GM19397 (cell line): Measurements from ENCODE around the gene DEPP1.

Experiments used
- ATAC-seq: cut with Tn5 transposase; IDR thresholded peaks from one replicate; pipeline ENCODE4 v1.9.1; 2021; ENCODE audit warnings: mild to moderate bottlenecking, moderate library complexity; ENCODE audit not compliant: unreplicated experiment

DEPP1 gene

DNA sequence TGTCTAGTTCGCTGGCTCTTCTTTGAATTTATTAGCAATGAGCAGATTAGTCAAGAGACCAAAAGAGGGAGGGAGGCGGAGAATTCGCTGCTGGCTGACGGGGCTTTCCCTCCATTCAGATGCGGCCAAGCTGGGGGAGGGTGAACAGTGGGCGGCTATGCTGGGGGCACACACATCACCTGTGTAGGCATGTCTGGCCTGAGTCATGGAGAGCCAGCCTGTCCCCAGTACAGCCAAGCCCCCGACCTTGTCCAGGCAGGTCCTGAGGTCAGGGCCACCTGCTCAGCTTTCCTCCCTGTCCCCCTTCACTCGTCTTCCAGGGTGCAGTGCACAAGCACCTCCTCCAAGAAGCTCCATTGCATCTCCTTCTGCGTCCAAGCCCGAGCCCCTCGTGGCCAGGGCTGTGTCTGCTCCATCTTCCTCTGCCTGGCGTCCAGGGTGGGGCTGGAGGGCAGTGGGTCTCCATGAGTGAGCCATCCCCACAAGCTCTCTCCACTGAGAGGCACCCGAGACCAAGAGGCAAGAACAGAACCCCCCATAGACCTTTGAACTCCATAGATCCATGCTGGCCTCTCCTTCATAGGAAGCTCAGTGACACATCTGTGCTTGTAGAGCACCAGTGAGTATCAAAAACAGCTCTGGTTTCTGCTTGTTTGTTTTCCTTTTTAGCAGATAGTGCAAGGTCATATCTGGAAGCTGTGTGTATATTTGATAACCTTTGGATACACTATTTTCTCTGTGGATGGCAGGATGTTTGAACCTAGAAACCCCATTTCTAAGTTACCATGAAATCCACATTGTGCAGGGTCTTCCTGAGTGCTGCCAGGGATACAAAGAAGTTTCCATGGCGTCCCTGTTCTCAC is 1.9 kb upstream of the DEPP1 start:
- ATAC-seq = no peak

DNA sequence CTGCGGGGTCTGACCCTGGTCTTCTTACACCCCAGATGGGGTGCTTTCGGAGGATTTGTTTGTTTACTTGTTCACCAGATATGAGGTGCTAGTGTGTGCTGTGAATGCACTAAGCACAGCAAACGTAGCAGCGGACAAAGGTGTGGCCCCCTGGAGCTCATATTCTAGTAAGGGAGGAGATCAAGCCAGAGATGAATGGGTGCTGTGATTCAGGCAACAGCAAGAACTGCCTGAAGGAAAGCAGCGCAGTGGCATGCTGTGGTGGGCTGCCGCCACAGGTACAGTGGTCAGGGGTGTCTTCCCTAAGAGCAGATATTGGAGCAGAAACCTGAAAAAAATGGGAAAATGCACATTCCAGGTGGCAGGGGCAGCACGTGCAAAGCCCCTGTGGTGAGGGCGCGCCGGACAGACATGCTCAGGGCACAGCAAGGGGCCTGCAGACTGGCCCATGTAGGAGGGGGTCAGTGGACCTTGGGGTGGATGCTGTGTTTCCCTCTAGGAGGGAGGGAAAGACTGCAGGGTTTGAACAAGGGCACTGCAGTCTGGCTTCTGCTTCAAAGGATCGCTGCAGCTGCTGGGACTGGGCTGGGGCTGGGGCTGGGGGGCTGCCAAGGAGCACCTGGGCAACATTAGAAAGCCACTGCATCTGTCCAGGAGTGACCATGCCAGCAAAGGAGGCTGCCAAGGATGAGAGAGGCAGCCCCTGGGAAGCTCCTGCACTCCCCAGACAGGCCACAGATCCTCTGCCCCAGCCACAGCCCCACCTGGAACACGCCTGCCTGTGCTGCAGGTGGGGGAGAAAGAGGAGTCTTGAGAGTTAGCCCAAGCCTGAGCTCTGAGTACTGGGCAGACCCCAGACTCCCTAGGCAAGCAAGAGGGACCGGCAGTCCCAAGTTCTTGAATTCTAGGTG is 927 bp upstream of the DEPP1 start:
- no peak for ATAC-seq

DNA sequence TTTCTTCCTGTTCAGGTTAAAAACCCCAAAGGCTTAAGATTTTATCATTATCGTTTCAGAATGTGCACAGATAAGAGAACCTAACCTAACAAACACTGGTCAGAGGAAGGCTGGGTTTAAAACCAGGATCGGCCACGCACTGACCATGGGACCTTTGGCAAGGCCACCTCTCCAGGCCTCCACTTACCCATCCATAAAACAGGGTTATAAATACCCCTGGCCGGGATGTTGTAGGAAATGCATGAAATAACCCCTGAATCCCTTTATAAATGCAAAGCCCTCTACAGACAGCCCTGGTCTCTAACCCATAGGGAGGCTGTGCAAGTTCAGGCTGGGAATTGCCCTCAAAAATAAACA is 418 bp downstream of the DEPP1 start:
- no peak for ATAC-seq

DNA sequence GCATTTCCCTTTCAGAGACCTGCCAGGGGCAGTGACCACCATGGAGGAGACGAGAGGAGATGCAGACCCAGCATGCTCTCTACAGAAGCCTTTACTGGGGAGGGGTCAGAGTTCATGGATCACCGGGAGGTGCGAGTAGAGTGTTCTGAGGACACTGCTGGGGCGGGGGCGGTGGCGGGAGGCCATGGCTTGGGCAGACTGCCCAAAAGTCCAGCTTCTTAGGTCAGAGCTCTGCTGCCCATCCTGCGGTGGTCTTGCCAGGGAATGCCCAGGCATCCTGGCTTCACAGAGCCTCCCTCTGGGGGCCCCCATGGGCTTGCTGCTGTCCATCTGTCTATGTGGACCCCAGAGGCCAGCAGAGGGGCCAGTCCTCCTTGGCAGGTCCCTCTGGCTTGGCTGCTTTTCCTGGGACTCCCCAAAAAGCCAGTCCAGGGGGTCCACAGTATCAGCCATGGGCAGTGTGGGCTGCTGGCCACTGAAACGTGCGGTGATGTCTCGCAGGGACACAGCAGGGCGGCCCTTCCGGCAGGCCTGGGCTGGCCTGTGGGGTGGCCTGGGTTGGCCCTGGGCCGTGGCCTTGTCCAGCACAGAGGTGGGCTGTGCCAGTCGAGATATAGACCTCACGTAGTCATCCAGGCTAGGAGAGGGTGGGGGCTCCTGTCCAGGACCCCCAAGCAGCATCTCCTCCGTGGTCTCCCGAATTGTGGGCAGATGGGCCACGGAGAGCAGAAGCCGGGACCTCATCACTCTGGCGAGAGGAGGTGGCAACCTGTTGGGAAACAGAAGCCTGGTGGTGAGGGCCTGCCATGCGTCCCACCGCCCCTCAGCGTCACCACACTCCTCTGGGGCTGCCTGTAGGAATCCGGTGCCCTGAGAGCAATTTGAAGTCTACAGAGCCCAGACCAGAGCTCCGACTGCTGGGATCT is 1.1 kb downstream of the DEPP1 start:
- no peak for ATAC-seq

DNA sequence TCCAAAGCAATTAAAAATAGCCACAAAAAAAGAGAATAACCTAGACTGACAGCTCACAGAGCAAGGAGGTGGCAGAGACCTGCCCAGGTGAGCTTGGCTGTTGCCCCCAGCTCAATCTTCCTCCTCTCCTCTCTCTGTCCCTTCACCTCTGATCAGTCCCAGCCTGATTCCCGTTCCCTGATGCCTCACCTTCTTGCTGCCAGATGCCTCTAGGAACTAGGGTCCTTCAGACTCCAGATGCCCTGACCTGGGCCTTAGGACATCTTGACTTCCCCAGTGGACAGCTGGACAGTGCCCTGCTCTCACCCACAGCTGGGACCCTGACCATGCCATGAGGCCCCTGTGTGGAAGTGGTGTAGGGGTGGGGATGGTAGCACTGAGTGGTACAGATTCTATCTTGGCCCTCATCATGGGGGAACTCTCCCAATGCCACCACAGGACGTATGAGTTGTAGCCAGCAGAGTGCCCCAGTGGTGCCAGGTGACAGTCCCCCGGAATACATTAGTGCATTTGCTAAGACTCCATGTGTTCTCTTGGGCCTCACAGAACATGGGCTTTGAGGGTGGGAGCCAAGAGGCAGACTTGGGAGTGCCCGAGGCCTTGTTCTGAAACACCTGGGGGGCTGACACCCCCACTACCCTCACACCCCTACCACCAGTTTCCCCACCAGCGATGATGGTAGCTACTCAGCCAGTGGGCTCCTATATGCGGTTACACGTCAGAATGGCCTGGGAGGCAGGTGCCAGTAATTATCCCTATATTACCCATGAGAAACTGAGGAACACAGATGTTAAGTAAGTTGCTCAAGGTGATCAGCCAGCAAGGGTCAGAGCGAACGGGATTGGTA is 2.0 kb downstream of the DEPP1 start:
- no peak for ATAC-seq

DNA sequence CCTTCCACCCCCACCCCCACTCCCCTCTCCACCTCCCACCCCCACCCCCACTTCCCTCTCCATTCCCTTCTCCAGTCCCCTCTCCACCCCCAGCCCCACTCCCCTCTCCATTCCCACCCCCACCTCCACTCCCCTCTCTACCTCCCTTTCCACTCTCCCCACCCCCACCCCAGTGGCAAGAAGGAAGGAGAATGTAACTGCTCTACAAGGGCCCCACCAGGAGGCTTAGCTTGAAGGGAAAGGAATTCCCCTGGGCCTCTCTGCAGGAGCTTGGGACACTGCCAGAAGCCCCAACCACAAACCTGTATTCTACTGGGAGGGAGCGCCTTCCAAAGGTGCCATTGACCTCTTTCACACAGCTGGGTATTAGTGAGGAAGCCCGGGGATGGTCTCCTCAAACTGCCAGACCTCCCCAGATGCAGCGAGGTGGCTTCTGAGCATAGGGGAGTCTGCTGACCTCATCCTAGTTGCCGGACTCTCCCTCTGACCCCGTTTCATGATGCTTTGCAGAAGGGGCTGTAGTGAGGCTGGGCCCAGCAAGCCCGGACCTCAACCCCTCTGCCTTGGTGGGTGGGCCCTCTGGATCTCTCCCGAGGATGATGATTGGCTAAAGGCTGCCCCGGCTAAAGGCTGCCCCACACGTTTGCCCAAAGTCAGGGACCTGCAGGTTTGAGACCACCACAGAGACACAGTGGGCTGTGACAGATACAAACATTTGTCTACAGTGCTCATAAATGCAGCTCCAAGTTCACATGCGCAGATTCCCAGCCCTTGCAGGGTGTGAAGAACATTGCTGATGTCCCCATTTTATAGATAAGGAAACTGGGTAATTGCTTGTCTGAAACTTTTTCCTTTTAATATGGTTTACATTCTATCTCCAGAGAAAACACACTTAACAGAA is 2.9 kb downstream of the DEPP1 start:
- ATAC-seq = no peak

DNA sequence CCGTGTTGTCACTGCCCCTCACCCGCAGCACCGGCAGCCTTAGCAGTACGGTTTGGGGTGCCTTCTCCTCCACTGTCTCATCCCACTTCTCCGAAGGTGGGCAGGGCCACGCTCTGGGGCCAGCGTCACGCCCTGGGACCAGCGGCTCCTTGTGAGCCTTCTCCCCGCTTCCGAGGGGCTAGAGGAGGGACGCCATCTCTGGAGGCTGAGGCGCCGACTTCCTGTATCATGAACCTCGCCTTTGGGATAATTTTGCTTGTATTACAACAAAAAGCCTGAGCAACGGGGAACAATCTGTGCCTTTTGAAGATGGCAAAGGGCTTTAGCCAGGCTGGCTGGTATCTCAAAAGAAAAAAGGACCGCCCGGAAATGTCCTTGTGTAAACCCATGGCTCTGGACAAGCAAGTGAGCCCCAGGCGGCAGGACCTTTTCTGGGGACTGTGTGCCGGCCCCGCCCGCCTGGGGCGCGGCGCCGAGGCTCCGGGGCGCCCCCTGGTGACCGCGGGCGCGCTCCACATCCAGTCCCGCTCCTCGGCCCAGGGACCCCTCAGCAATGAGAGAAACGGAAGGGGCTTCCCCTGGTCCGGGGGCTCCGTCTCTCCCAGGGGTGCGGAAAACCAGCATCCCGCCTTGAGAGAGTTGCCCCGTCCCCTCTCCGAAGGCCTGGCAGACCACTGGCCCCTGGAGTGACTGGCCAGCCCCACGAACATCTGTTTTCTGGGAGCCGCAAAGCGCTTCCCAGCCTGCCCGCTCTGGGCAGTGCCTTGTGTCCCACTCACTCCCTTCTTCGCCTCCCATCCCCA is 3.8 kb downstream of the DEPP1 start:
- ATAC-seq = peak; percentile 62

DNA sequence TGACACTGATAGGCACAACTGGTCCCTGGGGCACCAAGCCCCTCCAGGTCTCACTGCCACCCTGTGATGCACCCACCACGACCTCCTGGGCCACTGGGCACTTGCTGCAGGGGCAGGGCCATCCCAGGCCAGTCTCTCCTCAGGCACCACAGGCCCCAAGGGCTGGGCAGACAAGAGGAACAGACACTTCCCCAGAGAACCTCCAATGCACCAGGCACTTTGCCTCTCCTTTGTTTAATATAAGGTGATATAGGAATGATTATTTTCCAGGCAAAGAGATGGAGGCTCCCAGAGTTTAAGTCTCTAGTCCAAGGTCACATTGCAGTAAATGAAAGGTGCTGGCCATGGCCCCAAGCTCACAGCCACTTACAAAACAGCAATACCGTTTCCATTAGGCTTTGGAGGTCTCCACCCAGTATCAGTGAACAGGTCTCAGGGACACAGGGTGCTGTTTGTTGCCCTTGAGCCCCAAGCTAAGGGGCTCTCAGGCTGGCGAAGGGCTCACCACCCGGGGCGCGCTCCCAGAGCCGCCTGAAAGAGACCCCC is 4.5 kb downstream of the DEPP1 start:
- no peak for ATAC-seq

DNA sequence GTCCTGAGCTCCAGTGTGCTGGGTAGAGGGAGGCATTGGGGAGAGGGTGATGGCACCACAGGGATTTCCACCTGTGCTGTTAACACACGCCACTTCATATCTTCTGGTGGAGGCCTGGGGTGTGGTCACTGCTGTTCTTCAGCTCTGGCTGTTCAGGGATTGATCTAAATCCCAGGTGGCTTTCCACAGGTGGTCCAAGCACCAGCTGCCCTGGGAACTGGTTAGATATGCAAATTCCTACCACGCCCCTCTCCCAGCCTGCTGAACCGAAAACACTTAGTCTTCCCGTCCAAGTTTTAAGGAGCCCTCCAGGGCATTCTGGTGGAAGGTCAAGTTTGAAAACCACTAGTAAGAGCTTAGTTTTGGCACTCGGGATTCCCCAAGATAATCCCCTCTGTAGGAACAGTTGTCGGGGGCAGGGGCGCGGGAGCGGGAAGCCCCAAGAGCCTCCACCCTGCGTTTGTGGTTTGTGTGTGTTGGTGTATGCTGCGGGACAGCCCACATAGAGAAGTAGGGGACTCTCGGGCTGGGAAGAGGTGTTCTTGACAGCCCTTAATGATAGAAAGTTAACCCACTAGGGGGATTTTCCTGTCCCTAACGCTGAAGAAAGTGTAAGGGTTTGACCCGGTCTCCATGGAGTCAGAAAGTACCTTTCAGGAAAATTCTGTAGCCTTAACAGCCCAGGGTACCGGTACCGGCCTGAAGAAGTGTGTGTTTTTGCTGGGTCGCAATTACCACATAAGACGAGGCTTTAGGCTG is 5.1 kb downstream of the DEPP1 start:
- no peak for ATAC-seq

DNA sequence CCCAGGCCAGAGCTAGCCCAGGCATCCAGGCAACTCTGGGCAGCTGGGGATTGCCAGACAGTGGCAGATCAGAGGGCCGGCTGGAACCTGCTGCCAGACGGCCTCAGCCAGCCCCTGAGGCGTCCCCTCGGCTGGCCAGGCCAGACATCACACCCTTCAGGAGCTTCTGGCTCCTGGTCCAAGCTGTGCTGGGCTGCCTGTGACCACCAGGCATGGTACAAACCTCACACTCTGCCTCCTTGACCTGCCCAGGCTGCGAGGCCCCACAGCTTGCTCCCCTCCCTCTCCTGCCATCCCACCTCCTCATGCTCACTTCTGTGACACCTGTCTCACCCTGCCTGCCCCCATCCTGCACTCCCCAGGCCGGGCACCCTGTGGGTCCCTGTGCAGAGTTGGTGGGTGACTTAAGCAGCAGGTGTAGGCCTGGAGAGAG is 5.7 kb downstream of the DEPP1 start:
- no peak for ATAC-seq

DNA sequence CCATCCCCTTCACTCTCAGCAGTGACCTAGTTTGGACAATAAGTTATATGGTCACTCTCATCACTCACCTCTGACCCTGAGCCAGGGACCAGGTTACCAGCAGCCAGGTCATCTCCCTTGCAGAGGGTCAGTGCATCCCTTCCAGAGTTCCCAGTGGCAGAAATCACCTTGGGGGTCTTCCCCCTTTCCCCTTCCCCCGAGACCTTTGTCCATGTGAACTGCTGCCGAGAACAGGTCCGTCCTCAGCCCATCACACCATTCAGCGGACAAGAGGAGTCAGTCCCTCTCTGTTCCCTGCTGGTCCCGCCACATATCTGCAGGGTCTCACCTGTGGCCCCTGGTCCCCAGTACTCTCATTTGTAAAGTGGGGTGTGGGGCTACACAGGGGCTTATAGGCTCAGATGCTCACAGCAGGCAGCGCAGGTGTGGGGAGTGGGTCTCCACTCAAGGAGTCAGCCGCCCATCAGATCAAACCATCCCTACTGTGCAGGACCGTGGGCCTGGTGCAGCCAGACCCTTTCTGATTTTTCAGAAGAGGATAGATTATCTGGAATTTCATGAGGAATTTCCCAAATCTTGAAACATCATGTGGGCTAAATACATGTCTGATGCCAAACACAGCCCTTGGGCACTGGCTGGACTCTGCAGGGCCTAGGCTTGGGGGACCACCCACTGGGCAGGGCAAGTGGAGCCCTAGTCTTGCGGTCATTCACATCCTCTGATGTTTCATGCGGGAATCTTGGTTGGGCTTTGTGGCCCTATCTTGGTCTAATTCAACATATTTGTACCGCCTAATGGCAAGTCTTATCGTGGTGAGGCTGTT is 6.5 kb downstream of the DEPP1 start:
- no peak for ATAC-seq

DNA sequence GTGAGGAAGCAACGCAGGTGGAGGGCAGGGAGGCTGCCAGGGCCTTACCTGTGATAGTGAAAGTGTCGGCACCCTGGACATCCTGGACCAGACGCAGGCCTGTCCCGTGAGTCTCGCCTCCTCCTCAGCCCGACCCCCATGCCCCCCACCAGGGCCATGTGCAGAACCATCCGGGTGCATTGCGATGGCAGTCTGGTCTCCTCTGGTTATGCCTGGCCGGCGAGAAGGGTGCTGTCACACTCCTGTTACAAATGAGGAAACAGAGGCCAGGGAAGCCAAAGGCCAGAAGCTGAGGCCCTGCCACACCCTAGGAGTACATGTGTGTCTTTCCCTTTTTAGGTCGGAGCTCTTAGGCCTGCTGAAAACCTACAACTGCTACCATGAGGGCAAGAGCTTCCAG is 7.2 kb downstream of the DEPP1 start:
- ATAC-seq = no peak

DNA sequence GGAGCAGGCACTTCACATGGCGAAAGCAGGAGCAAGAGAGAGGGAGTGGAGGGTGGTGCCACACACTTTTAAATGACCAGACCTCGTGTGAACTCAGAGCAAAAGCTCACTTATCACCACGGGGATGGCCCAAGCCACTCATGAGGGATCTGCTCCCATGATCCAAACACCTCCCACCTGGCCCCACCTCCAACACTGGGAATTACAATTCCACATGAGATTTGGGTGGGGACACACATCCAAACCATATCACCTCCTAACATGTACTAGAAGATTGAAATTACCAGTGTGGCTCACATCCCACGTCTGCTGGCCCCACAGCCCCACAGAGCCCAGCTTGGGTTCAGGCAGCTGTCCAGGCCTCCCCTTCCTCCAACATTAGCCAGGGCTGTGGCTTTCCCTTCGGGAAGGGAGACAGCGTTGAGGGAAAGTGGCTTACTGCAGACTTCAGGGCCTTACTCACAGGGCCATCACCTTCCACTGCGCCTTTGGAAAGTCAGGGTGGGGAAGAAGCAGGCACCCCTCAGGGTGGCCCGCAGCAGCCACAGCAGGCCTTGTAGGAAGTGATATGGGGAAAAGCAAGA is 7.7 kb downstream of the DEPP1 start:
- ATAC-seq = no peak

DNA sequence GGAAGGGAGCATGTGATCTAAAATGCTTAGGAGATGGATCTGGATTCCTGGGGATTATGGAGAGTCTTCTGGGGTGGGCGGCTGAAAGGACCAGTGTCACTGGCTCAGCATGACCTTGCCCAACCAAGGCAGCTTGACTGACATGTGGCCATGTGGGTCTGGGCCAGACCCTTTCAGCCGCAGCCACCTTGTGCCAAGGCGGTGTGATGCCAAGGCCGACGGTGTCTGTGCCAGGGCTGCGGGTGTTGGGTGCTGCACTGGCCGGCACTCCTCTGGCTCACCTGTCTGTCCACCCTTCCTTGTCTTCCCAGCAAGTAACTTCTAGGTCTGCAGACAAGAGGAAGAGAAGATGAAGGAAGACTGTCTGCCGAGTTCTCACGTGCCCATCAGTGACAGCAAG is 8.8 kb downstream of the DEPP1 start:
- ATAC-seq = no peak

DNA sequence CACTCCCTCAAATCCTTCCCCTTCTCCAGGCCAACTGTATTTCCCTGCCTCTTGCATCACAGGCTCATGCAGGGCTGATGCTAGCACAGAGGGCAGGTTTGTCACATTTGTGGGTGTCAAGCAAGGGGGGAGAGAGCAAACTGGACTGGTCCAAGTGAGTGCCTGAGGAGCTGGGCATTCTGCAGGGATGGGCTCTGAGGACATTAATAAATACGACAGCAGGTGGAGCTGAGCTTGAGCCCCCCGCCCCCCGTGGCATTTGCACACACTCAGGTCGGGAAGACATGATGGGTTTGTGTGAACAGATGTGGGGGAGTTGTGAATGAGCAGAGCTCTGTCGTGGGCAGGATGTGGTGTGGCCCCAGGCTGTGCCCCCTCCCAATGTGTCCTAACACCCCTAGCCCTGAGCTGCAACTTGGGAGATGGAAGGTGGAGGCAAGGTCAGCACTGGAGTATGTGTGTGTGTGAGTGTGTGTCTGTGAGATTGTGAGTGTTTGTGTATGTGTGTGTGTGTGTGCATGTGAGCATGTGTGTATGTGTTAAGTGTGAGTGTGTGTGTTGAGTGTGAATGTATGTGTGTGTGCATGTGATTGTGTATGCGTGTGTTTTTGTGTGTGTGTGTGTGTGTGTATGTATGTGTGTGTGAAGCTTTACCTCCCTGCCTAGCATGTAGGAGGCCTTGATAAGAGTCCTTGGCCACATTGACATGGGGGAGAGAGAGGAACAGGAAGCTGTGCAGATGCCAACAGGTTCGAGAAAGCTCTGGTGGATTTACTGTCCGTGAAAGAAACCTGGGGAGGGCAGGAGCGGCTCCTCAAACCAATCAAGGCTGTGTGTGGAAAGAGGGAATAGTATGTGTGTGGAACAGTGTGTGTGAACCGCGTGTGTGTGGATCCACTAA is 9.9 kb downstream of the DEPP1 start:
- ATAC-seq = no peak
